B cell (primary cell): Measurements from ENCODE around the gene PTPRN2. TPM values are rescaled to one million over a fixed set of nuclear protein-coding genes. Genes with fewer than 3 reads are reported as not detected.

Experiments
- ATAC-seq: fragments of 200-7000 bp; cut with Tn5 transposase; one replicate; pipeline ENCODE4 v1.10.0; 2021; ENCODE audit warnings: low read depth, mild to moderate bottlenecking, moderate number of reproducible peaks, moderate library complexity
- CTCF ChIA-PET: fragments of 350-600 bp; sonication (Branson Sonifier 250); formaldehyde crosslinking; loops from one replicate; lab custom pipeline; 2021; ENCODE audit warnings: antibody characterized with exemption, inconsistent platforms; lab: Charles Lee
- POLR2A ChIA-PET: fragments of 350-600 bp; sonication (Branson Sonifier 250); formaldehyde crosslinking; loops from one replicate; lab custom pipeline; 2021; ENCODE audit warnings: antibody characterized with exemption; lab: Charles Lee
- DNase-seq: peaks from one replicate; pipeline ENCODE4 v3.0.0; 2013
- H2AFZ ChIP-seq: 2 replicates; pipeline ENCODE4 v1.6.1; 2012; ENCODE audit warnings: mild to moderate bottlenecking, low read depth, low read length; ENCODE audit not compliant: insufficient read depth, poor library complexity, severe bottlenecking
- H3K27ac ChIP-seq, 2 donors: 1 replicate in 1 of 2; 2 replicates in 1 of 2; pipeline ENCODE4 v1.5.1; 2012 to 2013; ENCODE audit warnings: low read length in 2 of 2, mild to moderate bottlenecking in 2 of 2, moderate library complexity in 1 of 2
- H3K27me3 ChIP-seq, 4 experiments: fragments of 200-600 bp in 1 of 4; sonication (generic) in 1 of 4; replicated peaks in 1 of 4; 1 replicate in 2 of 4; 2 replicates in 2 of 4; pipeline versions ENCODE4 v1.6.1 to v1.7.0; 2013 to 2016; ENCODE audit warnings: low read length in 3 of 4, mild to moderate bottlenecking in 2 of 4, mixed read lengths in 1 of 4, moderate library complexity in 1 of 4; ENCODE audit not compliant: insufficient read depth in 4 of 4, control insufficient read depth in 3 of 4; ENCODE audit errors: control extremely low read depth in 1 of 4
- H3K36me3 ChIP-seq, 2 experiments: replicated peaks in 1 of 2; 1 replicate in 1 of 2; 2 replicates in 1 of 2; pipeline versions ENCODE4 v1.6.1 to v1.7.1; 2013; ENCODE audit warnings: low read length in 1 of 2; ENCODE audit not compliant: insufficient read depth in 2 of 2, control insufficient read depth in 1 of 2; ENCODE audit errors: control extremely low read depth in 1 of 2, extremely low read depth in 1 of 2
- H3K4me1 ChIP-seq, 2 donors: fragments of 200-600 bp in 1 of 2; sonication (generic) in 1 of 2; 1 replicate in 1 of 2; 2 replicates in 1 of 2; pipeline versions ENCODE4 v1.5.1 to v1.6.1; 2013 to 2017; ENCODE audit warnings: low read length in 2 of 2; ENCODE audit not compliant: control insufficient read depth in 2 of 2, insufficient read depth in 2 of 2
- H3K4me2 ChIP-seq: replicated peaks from 2 replicates; pipeline ENCODE3; 2012; ENCODE audit warnings: mild to moderate bottlenecking, low read depth, low read length; ENCODE audit not compliant: poor library complexity, severe bottlenecking
- H3K4me3 ChIP-seq, 5 experiments: fragments of 200-600 bp in 1 of 5; sonication (generic) in 1 of 5; 1 replicate in 3 of 5; 2 replicates in 2 of 5; pipeline versions ENCODE4 v1.5.1 to v1.7.0; 2011 to 2016; ENCODE audit warnings: low read length in 4 of 5, mild to moderate bottlenecking in 4 of 5, low read depth in 2 of 5, control low read depth in 1 of 5, moderate library complexity in 1 of 5; ENCODE audit not compliant: insufficient read depth in 1 of 5; ENCODE audit errors: control extremely low read depth in 1 of 5, extremely low read depth in 1 of 5
- H3K79me2 ChIP-seq: fragments of 200-600 bp; sonication (generic); one replicate; pipeline ENCODE4 v1.6.0; 2016; ENCODE audit warnings: low read length; ENCODE audit not compliant: control insufficient read depth, insufficient read depth
- H3K9ac ChIP-seq: fragments of 200-600 bp; sonication (generic); 2 replicates; pipeline ENCODE4 v1.6.1; 2017; ENCODE audit warnings: mild to moderate bottlenecking, low read length, moderate library complexity
- H3K9me3 ChIP-seq, 3 donors: one replicate each; pipeline versions ENCODE4 v1.6.1 to v1.7.1; 2013; ENCODE audit warnings: low read length in 2 of 3; ENCODE audit not compliant: control insufficient read depth in 2 of 3, insufficient read depth in 1 of 3; ENCODE audit errors: control extremely low read depth in 1 of 3
- H4K20me1 ChIP-seq: 2 replicates; pipeline ENCODE4 v1.6.0; 2012; ENCODE audit warnings: mild to moderate bottlenecking, low read length; ENCODE audit not compliant: insufficient read depth, control insufficient read depth, poor library complexity, severe bottlenecking
- H3K27ac Mint-ChIP-seq: one replicate; pipeline ENCODE4 v1.8.0; 2021; ENCODE audit warnings: mixed read lengths
- H3K27me3 Mint-ChIP-seq: one replicate; pipeline ENCODE4 v1.8.0; 2021; ENCODE audit warnings: mixed read lengths
- H3K4me1 Mint-ChIP-seq: one replicate; pipeline ENCODE4 v1.8.0; 2021; ENCODE audit warnings: mixed read lengths
- H3K4me3 Mint-ChIP-seq: one replicate; pipeline ENCODE4 v1.8.0; 2021; ENCODE audit warnings: mixed read lengths
- H3K9me3 Mint-ChIP-seq: one replicate; pipeline ENCODE4 v1.8.0; 2022; ENCODE audit warnings: mixed read lengths; ENCODE audit not compliant: insufficient read depth
- EZH2 ChIP-seq: IDR thresholded peaks from 2 replicates; pipeline ENCODE4 v1.6.1; 2012; ENCODE audit warnings: borderline replicate concordance, low read depth, mild to moderate bottlenecking, moderate library complexity, low read length; ENCODE audit not compliant: insufficient read depth, poor library complexity, severe bottlenecking
- WGBS: methylation state at CpG from one replicate; pipeline ENCODE4 v1.1.5; 2013; ENCODE audit warnings: missing lambda C conversion rate; ENCODE audit not compliant: insufficient coverage; 5-methylcytosine and 5-hydroxymethylcytosine counted together
- intact Hi-C: fragments of 100-400 bp; cut with micrococcal nuclease; formaldehyde crosslinking; loops from one replicate; pipeline ENCODE4 v1.10.0; 2022
- polyA plus RNA-seq: library from polyadenylated mRNA; depleted of rRNA; stranded (reverse); fragments of >200 nt; gene quantifications from 2 replicates; pipeline ENCODE4 v1.2.3, GENCODE V29; 2012
- total RNA-seq, 2 donors: library from RNA; stranded (reverse); fragments of 120-200 nt in 1 of 2; gene quantifications; 1 replicate in 1 of 2; 2 replicates in 1 of 2; pipeline versions ENCODE4 v1.2.3 to v1.2.4, GENCODE V29; 2013 to 2022
- TF ChIP-seq, protein P1 (sequence below): fragments of 200-600 bp; IDR thresholded peaks from one replicate; pipeline ENCODE4 v1.8.0; 2022; ENCODE audit warnings: antibody characterized with exemption, mild to moderate bottlenecking

Gene PTPRN2
- total and polyA plus RNA-seq, 2 donors (not counting 1 experiment from before 2014, with no cell fraction given) = 2.0 to 5.0 TPM

DNA sequence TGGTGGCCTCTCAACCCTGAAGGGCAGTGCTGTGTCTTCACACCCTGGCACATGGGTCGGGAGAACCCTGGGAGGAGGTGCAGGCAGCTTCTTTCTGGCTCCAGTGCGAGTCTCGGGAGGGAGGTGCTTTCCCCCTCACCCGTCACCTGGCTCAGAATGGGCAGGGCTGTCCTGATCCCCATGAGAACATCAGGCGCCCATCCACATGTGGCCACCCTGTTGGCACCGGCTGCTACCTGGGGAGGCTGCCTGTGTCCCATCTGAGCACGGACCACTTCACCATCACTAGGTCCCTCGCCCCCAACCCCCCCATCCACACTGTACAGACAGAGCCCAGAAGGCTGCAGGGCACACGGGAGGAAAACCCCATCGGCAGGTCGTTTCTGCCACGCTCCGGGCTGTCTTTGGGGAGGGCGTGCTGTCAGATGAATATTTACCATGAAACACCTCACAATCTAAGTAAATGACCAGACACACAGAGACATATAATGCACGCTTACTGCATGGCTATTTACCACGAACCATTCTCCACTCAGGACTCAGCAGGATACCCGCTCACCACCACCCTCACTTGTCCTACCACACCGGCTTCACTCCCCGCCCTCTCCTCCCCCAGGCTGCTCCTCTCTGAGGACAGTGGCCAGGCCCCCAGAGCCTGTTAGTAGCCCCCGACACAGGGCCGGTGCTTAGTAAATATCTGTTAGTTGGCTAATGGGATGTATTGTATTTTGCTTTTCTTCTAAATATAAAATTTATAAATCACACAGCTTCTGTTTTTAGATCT lies 968.6 kb downstream of the PTPRN2 start:
- ATAC-seq = no peak
- Histone ChIP-seq H3K4me2 (no peak overlapping the region), H3K36me3 (no peaks in the 10 kb centered on the region), H3K4me1 (peaks cover 0 to 1% of the 10 kb centered on the region in 2 donors), H3K4me3 (no peak overlapping the region), H2AFZ (no peak overlapping the region), H3K9me3 (peaks cover 0 to 40% (median 0%) of the 10 kb centered on the region in 3 donors), H3K27ac (no peak overlapping the region), H3K79me2 (no peaks in the 10 kb centered on the region), H3K9ac (no peak overlapping the region), H4K20me1 (no peaks in the 10 kb centered on the region), H3K27me3 (peaks cover 0 to 4% (median 1%) of the 10 kb centered on the region in 4 experiments)
- intact Hi-C loops = no loop called here
- WGBS = 90% methylated on average over 17 of the region's 21 CpGs
- peaks cover 6% of the 10 kb centered on the region for H3K27me3 Mint-ChIP-seq
- ChIA-PET POLR2A (no interaction called here), CTCF (no interaction called here)
- no peak overlapping the region for H3K27ac Mint-ChIP-seq
- no peaks in the 10 kb centered on the region for H3K4me1 Mint-ChIP-seq
- H3K9me3 Mint-ChIP-seq = no peaks in the 10 kb centered on the region
- no peak overlapping the region for H3K4me3 Mint-ChIP-seq
- DNase-seq = no peak
- TF ChIP-seq EZH2 = no peak
- TF ChIP-seq, protein P1, sequence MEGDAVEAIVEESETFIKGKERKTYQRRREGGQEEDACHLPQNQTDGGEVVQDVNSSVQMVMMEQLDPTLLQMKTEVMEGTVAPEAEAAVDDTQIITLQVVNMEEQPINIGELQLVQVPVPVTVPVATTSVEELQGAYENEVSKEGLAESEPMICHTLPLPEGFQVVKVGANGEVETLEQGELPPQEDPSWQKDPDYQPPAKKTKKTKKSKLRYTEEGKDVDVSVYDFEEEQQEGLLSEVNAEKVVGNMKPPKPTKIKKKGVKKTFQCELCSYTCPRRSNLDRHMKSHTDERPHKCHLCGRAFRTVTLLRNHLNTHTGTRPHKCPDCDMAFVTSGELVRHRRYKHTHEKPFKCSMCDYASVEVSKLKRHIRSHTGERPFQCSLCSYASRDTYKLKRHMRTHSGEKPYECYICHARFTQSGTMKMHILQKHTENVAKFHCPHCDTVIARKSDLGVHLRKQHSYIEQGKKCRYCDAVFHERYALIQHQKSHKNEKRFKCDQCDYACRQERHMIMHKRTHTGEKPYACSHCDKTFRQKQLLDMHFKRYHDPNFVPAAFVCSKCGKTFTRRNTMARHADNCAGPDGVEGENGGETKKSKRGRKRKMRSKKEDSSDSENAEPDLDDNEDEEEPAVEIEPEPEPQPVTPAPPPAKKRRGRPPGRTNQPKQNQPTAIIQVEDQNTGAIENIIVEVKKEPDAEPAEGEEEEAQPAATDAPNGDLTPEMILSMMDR = no peak

DNA sequence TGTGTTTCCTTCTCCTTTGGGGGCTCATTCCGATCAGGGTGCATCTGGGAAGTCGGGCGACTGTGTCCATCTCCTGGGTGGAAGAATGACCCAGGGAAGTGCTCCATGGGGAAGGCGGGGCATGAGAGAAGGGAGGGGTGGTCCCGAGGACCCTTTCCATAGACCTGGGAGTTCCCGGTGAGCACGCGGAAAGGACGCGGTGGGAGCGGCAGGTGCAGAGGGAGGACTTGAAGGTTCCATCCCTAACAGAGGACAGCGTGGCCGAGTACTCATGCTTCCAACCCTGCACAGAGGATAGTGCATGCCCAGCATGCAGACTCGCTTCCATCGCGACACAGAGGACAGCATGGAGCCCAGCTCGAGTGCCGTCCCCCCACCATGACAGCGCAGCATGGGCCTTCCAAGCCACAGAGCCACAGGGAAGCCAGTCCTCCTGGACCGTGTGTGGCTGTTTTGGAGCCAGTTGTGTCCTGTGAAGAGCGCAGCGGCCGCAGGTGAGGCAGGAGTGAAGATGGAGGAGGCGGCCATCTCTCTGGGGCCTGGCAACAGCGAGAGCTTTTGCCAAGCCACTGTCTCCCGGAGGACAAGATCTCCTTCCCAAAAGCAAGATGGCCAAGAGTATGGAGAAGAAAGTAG lies 969.4 kb downstream of the PTPRN2 start:
- H3K4me1 ChIP-seq = peaks cover 0 to 8% of the 10 kb centered on the region in 2 donors
- ATAC-seq (no peak), DNase-seq (no peak)
- H3K27ac ChIP-seq = no peak overlapping the region
- POLR2A ChIA-PET = no interaction called here
- no peak overlapping the region for H3K9ac ChIP-seq
- H3K27me3 ChIP-seq = peaks cover 0 to 4% (median 1%) of the 10 kb centered on the region in 4 experiments
- no peak overlapping the region for H3K4me3 ChIP-seq
- H3K9me3 Mint-ChIP-seq = no peaks in the 10 kb centered on the region
- H3K27me3 Mint-ChIP-seq = no peaks in the 10 kb centered on the region
- CTCF ChIA-PET = no interaction called here
- TF ChIP-seq, protein P1 = no peak
- TF ChIP-seq EZH2 = no peak
- H3K36me3 ChIP-seq = no peaks in the 10 kb centered on the region
- no peak overlapping the region for H3K27ac Mint-ChIP-seq
- peaks cover 0 to 48% (median 0%) of the 10 kb centered on the region in 3 donors for H3K9me3 ChIP-seq
- no peaks in the 10 kb centered on the region for H3K79me2 ChIP-seq
- H3K4me1 Mint-ChIP-seq = no peaks in the 10 kb centered on the region
- H3K4me2 ChIP-seq = no peak overlapping the region
- no peaks in the 10 kb centered on the region for H4K20me1 ChIP-seq
- H3K4me3 Mint-ChIP-seq = no peak overlapping the region
- 93% methylated on average over 23 of the region's 26 CpGs for whole genome bisulfite sequencing
- intact Hi-C loops = no loop called here
- H2AFZ ChIP-seq = no peak overlapping the region
